Panc1 (cell line): Measurements from ENCODE around the gene FAM131B.

Experiments used
- POLR2AphosphoS5 ChIP-seq: IDR thresholded peaks from 2 replicates; pipeline ENCODE4 v1.6.1; 2012; ENCODE audit warnings: mild to moderate bottlenecking, low read depth, low read length, moderate library complexity
- REST ChIP-seq, 2 experiments: IDR thresholded peaks; 2 replicates each; pipeline ENCODE4 v1.6.1; 2011 to 2012; ENCODE audit warnings: low read depth in 2 of 2, control low read depth in 1 of 2, low read length in 1 of 2, mild to moderate bottlenecking in 1 of 2, moderate library complexity in 1 of 2; ENCODE audit not compliant: insufficient read depth in 1 of 2
- SIN3A ChIP-seq: IDR thresholded peaks from 2 replicates; pipeline ENCODE4 v1.6.1; 2012; ENCODE audit warnings: low read depth, mild to moderate bottlenecking, low read length, moderate library complexity, borderline replicate concordance; ENCODE audit not compliant: insufficient read depth
- TCF7L2 ChIP-seq: IDR thresholded peaks from 2 replicates; pipeline ENCODE4 v1.6.1; 2011; ENCODE audit warnings: mild to moderate bottlenecking, low read depth, low read length, inconsistent platforms
- TF ChIP-seq, protein P1 (sequence below): fragments of 450-650 bp; IDR thresholded peaks from 2 replicates; pipeline ENCODE4 v1.5.1; 2017; ENCODE audit warnings: mild to moderate bottlenecking

DNA sequence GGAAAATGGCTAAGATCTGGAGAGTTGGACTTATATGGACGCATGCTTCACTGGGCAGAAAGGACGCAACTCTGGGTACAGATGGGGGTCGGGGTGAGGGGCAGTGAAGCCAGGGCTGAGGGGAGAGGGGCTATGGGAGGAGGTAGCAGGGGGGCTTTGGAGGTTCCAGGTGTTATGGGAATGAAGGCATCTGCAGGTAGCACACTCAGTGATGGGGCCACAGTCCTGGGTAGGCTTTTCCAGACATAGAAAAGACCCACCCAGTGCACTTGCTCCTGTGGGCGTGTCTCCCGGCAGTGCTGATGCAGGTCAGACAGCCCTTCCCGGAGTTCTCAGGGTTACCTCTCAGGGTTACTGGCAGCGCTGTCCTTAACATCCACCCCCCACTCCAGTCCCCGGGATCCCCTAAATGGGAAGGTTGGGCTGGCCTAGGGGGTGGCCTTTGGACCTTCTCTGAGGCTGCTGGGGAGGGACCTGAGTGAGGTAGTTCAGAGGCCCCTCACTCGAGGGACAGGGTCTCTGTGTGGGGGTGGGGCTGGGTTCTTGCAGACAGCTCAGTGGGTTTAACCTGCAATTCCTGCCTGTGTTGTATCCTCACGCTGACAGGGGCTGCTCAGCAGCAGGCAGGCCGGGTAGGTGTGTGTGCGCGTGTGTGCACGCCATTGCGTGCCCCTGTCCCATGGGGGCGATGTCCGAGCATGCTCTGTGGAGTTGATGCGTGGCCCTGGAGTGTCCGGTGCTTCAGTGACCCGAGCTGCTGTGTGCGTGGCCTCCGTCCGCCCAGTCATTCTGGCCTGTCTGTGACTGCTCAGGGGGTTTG, 24.9 kb upstream of the FAM131B start:
- TF ChIP-seq, protein P1, sequence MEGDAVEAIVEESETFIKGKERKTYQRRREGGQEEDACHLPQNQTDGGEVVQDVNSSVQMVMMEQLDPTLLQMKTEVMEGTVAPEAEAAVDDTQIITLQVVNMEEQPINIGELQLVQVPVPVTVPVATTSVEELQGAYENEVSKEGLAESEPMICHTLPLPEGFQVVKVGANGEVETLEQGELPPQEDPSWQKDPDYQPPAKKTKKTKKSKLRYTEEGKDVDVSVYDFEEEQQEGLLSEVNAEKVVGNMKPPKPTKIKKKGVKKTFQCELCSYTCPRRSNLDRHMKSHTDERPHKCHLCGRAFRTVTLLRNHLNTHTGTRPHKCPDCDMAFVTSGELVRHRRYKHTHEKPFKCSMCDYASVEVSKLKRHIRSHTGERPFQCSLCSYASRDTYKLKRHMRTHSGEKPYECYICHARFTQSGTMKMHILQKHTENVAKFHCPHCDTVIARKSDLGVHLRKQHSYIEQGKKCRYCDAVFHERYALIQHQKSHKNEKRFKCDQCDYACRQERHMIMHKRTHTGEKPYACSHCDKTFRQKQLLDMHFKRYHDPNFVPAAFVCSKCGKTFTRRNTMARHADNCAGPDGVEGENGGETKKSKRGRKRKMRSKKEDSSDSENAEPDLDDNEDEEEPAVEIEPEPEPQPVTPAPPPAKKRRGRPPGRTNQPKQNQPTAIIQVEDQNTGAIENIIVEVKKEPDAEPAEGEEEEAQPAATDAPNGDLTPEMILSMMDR, result no peak; the same call in 1 of the 2 replicates
- no peak for TF ChIP-seq POLR2AphosphoS5
- no peak for TF ChIP-seq REST (IDR thresholded peaks at IDR 0.05; ENCODE audit: insufficient read depth in 1 of 2, low read depth in 2 of 2, low read length in 1 of 2)
- TF ChIP-seq SIN3A, result no peak
- TF ChIP-seq TCF7L2, result no peak
